ENCODE results near the gene TRPM6.

TRPM6 gene

DNA sequence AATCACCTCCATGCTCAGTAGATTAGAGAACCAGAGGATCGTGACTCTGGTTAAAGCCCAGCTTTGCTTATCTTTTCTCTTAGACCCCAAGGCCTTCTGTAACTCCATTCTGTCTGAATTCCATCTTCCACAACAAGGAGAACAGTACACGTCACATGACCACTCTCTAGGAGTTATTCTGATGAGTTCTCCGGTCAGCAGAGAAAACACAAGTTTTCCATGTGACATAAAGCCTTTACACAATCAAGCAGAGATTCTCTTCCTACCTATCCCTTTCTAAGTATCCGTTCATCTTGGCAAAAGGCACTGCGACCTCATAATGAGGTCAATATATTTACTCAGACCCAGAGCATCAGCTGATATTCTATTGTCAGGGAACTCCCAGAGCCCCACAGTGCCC is 112.3 kb downstream of the TRPM6 start:
- FAIRE-seq (no peak), DNase-seq (ENCODE audit: insufficient read length, low spot score) (no peak)
- TF ChIP-seq POLR2A (IDR thresholded peaks at IDR 0.05; ENCODE audit: low read depth, low read length) = no peak

DNA sequence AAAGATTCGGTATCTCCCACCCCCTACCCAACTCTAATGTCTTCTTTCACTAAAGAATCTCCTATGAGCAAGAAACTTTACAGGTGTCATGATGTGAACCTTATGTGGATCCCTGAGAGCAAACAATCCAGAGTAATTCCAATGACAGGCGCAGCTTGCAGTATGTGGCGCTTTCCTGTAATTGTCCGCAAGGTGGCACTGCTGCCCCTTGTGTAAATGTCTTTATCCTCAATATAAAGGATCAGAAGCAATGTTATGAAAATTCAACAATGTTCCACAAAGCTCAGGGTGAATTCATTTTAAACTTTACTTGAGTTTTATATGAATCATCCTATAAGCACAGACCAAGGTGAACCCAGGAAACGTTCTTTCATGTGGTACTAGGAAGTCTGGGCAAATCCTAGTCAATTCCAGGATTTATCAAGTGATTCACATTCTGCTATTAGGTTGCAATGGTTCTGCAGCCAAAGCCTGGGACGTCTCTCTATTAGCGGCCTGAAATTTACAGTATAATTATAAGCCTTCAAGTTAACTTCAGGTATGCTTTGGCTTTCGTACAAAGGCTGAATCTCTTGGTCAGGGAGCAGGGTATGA is 113.7 kb downstream of the TRPM6 start:
- peak; percentile 49 for DNase-seq (ENCODE audit: insufficient read length, low spot score)
- TF ChIP-seq POLR2A (IDR thresholded peaks at IDR 0.05; ENCODE audit: low read depth, low read length) = no peak
- FAIRE-seq = peak; percentile 95

DNA sequence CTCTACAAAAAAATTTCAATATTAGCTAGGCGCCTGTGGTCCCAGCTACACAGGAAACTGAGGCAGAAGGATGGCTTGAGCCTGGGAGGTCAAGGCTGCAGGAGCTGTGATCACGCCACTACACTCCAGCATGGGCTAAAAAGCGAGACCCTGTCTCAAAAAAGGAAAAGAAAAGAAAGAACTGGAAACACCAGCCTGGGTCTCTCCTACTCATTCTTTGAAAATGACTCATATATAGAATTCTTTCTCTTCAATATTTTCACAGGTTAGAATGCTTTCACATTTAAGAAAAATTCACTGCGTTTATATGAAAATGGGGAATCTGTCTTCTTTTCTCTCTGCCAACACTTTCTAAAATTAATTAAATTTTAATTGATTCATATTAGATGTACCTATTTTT is 115.6 kb downstream of the TRPM6 start:
- DNase-seq (ENCODE audit: insufficient read length, low spot score) (no peak), FAIRE-seq (no peak)
- TF ChIP-seq POLR2A (IDR thresholded peaks at IDR 0.05; ENCODE audit: low read depth, low read length) = no peak

DNA sequence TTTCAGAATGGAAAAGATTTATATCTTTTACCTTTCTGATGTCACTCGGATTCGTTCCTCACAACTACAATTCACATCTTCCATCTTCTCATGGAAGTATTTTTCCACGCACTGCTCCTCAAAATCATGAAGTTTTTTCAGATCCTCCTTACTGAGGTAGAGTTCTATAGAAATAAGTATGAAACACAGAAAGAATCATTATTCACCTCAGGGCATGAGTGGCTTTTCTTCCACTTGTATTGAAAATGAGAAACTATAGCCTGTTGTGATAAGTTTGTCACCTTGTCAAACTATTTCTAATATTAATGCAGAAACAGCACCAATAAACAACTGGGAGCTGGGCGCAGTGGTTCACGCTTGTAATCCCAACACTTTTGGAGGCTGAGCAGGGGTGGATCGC is 116.0 kb downstream of the TRPM6 start:
- TF ChIP-seq POLR2A (IDR thresholded peaks at IDR 0.05; ENCODE audit: low read depth, low read length) = no peak
- FAIRE-seq (no peak), DNase-seq (ENCODE audit: insufficient read length, low spot score) (no peak)

DNA sequence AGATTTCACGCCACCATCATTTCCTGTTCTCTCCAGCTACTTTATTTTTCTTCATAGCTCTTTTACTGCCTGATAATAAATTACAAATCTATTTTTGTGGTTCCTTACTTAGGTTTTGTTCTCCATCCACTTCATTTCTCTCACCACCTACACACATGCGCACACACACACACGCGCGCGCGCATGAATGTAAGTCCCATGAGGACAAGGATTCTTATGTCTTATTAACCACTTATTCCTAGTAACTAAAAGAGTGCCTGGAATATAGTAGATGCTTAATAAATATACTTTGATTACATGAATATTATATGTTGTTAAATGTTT is 116.5 kb downstream of the TRPM6 start:
- TF ChIP-seq POLR2A (IDR thresholded peaks at IDR 0.05; ENCODE audit: low read depth, low read length) = no peak
- FAIRE-seq (no peak), DNase-seq (ENCODE audit: insufficient read length, low spot score) (no peak)

DNA sequence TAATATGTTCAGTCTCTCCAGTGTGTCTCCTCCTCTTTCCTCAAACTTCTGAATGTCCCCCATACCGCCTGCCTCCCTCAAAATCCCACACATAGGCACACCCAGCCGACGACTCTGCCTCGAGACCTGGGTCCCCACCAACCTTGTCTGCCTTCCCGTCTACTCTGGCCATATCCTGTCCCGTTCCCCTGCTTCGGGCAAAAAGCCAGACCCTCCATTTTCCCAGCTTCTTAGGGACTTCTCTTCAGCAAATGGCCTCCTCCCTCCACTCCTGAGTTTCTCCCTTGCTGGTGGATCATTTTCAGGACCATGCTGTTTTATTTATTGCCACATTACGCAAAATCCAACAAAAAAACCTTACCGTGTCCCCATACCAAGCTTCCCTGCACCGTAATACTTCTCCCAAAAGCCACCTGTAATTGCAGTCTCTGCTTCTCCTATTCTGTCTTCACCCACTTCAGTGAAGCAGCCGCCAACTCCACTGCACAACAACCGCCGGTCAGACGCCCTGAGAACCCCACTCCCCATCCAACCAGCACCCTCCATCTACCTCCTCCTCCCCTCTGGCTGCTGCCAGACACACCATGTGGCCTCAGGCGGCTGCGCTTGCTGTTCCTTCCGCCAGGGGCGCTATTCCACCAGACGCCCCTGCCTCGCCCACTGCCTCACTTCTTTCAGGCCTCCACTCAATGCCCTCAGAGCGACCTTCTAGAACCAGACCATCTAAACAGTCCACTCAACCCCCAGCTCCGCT is 117.0 kb downstream of the TRPM6 start:
- peak; percentile 27 for FAIRE-seq
- peak; percentile 57 for DNase-seq (ENCODE audit: insufficient read length, low spot score)
- no peak for TF ChIP-seq POLR2A (IDR thresholded peaks at IDR 0.05; ENCODE audit: low read depth, low read length)

DNA sequence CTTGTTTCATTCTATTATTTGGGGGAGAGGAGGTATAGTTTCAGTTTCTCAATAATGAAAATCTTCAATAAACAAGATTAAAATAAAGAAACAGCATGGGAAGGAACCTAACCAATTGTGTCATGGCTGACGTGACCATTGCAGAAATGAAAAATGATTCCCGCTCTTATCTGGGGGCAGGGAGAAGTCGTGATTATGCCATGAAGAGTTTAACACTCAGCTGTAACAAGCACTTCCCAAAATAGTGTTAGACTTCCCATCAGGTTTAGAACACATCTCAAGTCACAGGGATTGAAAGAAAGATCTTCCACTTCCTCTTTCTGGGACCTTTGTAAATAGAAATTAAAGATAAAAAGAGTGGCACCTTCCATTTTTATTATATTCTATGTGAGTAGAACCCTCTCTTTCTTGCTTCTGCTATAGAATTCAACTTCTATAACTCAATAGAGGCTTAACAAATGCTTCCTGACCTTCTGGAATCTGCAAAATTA is 122.2 kb downstream of the TRPM6 start:
- DNase-seq (ENCODE audit: insufficient read length, low spot score) (no peak), FAIRE-seq (no peak)
- no peak for TF ChIP-seq POLR2A (IDR thresholded peaks at IDR 0.05; ENCODE audit: low read depth, low read length)

DNA sequence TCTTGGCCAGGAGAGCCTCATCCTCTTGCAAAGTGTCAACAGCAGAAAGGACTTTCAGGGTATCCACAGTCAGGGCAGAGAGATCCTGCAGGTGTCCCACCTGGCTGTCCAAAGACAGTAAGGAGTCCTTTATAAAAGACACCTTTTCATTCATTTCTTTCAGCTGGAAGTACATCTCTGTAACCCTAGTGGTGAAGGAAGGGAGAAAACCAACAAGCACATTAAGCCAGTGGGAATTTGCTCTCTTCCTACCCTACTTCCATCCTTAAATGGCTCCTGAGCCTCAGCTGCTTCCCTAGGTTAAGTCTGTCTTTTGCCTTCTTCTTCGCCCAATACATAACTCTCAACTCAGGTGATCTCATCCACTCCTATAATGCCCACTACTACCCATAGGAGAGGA is 124.8 kb downstream of the TRPM6 start:
- FAIRE-seq = peak; percentile 38
- TF ChIP-seq POLR2A (IDR thresholded peaks at IDR 0.05; ENCODE audit: low read depth, low read length) = no peak

DNA sequence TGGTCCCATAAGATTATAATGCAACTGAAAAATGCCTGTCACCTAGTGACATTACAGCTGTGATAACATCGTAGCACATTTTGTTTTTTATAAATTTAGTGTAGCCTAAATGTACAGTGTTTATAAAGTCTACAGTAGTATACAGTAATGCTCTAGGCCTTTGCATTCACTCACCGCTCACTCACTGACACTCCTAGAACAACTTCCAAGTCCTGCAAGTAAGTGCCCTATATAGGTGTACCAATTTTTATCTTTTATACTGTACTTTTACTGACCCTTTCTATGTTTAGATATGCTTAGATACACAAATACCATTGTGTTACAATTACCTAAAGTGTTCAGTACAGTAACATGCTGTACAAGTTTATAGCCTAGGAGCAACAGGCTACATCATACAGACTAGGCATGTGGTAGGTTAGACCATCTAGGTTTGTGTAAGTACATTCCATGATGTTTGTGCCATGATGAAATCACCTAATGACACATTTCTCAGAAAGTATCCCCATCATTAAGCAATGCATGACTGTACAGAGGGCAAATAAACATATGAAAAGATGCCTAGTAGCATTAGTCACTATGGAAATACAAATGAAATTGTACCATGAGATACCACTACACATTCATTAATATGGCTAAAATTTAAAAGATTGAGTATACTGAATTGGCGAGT is 127.6 kb downstream of the TRPM6 start:
- FAIRE-seq = peak; percentile 99
- TF ChIP-seq POLR2A (IDR thresholded peaks at IDR 0.05; ENCODE audit: low read depth, low read length) = no peak
- DNase-seq (ENCODE audit: insufficient read length, low spot score) = no peak

More for the DNA sequence above, 124.8 kb downstream of the TRPM6 start:
- DNase-seq (ENCODE audit: insufficient read length, low spot score) = no peak

DNA sequence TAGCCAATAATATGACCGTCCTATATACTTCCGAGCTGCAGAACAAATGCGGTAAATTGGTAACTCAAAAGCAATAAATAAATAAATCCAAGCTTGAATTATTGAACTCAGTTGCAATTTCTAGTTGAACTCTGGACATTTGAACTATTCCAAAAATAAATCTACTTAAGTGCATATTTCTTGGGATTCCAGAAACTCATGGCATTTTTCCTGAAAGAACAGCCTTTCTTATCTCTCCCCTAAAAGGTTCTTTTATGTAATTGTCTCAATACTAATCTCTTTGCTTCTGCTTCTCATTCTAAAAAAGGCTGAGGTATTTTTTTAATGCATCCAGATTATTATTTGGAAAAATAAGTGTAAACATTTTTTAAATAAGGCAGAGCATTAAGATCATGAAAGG is 131.7 kb downstream of the TRPM6 start:
- no peak for FAIRE-seq
- DNase-seq (ENCODE audit: insufficient read length, low spot score) = no peak
- TF ChIP-seq POLR2A (IDR thresholded peaks at IDR 0.05; ENCODE audit: low read depth, low read length) = no peak

DNA sequence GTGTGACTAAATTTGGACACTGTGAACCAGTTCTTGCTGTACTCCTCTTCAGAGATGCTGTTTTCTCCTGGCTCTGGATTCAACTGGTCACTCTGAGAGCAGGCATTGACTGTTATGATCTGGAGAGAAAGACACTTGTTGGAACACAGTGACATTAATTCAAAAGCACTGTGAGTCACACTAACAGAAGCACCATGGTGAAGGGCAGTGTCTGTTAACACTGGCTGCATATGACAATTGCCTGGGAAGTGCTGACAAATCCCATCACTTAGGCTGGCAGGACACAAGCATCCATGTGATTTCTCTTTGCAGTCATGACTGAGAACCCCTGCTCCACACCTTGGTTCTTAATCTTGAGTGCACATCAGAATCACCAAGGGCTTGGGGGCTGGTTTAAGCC is 132.4 kb downstream of the TRPM6 start:
- DNase-seq (ENCODE audit: insufficient read length, low spot score) (no peak), FAIRE-seq (peak; percentile 48)
- no peak for TF ChIP-seq POLR2A (IDR thresholded peaks at IDR 0.05; ENCODE audit: low read depth, low read length)

DNA sequence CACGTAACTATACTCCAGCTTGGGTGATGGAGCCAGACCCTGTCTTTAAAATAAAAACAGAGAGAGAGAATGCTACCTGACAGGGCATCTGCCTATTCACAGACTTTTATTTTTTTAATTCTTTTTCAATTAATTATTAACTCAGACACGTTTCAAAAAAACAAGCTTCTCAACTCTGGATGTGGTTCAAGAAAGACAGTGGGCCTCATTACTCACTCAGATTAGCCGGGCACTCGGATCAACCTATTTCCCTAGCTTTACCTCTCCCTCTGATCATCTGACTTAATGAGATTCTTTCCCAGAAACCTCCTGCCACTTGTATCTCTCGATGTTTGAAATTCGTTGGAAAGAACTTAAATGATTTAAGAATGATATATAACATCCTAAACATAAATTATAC is 134.1 kb downstream of the TRPM6 start:
- no peak for DNase-seq (ENCODE audit: insufficient read length, low spot score)
- no peak for FAIRE-seq
- TF ChIP-seq POLR2A (IDR thresholded peaks at IDR 0.05; ENCODE audit: low read depth, low read length) = no peak

DNA sequence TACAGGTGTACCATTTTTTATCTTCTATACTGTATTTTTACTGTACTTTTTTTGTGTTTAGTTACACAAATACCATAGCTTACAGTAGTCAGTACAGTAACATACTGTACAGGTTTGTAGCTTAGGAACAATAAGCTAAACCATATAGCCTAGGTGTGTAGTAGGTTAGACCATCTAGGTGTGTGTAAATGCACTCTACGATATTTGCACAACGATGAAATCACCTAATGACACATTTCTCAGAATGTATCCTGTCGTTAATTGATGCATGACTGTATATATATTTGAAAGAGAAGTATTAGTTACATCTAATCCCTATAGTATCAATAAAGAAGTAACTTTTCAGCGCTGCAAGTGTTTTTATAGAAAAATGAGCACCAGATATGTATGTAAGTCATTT is 138.8 kb downstream of the TRPM6 start:
- TF ChIP-seq POLR2A (IDR thresholded peaks at IDR 0.05; ENCODE audit: low read depth, low read length) = no peak
- DNase-seq (ENCODE audit: insufficient read length, low spot score) (no peak), FAIRE-seq (peak; percentile 50)

DNA sequence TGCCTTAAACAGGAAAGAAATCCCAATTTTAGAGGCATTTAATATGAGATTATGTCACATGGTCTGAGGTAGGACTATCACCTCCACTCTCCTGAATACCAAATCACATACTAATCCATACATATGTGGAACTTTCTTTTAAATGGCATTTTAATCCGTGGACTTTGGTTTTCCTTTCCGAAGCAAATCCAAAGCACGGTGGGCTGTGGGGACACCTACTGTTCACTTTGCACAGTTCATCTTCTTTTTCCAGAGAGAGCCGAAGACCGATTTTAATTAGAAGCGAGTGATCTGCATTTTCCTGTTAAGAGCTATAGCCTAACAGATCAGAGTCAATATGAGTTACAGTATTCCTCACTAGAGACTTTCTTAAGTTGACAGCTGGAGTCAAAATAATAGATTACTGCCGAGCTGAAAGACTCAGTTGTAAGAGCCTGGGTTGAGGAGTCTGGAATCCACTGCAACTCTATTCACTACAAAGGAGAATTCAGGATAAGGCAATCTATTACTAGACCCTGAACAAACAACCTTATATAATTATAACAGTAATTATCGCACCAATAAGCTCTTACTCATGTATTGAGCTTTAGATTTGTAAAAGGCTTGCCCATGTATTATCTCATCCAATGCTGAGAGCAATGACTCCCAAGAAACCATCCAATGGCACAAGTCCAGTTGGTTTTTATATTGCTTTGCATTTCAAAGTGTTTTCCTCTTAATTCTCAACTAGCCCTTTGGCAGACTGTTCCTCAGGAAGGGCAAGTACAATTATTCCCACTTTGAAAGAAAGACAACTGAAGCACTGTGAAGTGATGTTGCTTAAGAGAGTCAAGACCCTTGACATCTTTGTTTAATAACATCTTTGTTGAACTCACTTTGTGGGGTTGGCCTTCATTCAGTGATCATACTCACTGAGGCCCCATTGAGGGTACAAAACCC is 144.7 kb downstream of the TRPM6 start:
- no peak for TF ChIP-seq POLR2A (IDR thresholded peaks at IDR 0.05; ENCODE audit: low read depth, low read length)
- FAIRE-seq (peak; percentile 81), DNase-seq (ENCODE audit: insufficient read length, low spot score) (no peak)

All from H54 (cell line).